Activated gamma-delta T cell treated with Interleukin-2 at 50 U/mL for 16 hours (primary cell): ENCODE data around the gene SRP9.
"Not testable (repeated sequence)": the region's sequence is repeated elsewhere in the genome, so short reads cannot be mapped to it uniquely, and the experiment has no call there.

Experiments
- DNase-seq: peaks from one replicate; pipeline ENCODE4 v3.0.0-alpha.2; 2020

The SRP9 gene

DNA sequence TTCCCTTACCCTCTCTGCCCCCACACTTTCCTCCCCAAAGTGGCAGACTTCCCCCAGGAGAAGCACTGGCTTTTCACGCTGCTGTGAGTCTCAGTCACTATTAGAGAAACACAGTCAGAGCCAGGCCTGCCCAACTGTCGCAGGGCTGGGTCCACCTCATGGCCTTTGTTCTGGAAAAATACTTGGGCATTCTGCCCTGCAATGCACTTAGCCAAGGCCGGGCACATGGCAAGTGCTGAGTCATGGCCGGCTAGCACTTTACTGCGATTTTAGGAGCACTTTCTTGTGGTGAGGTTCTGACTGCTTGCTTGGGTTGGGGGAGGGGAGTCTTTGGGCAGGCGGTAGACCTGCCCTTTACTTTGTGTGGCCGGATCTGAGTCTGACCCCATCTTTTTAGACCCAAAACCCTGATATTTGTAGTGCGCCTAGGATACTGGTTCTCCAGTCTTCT lies 40.0 kb downstream of the SRP9 start:
- DNase-seq, result no peak

DNA sequence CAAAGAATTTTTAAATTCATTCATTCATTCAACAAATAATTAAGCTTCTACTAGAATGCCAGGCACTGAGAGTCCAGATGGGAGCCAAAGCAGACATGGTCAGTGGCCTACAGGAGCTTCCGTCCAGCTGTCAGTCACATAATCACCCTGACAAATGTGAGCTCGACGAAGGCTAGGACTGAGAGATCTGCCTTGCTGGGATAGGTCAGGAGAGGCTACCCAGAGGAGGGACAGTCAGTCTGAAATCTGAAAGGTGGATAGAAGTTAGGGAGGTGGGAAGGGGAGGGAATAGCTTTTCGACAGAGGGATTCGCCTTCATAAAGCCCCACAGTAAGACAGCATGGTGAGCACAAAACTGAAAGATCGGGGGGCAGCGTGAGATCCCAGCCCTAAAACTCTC lies 40.6 kb downstream of the SRP9 start:
- no peak for DNase-seq

DNA sequence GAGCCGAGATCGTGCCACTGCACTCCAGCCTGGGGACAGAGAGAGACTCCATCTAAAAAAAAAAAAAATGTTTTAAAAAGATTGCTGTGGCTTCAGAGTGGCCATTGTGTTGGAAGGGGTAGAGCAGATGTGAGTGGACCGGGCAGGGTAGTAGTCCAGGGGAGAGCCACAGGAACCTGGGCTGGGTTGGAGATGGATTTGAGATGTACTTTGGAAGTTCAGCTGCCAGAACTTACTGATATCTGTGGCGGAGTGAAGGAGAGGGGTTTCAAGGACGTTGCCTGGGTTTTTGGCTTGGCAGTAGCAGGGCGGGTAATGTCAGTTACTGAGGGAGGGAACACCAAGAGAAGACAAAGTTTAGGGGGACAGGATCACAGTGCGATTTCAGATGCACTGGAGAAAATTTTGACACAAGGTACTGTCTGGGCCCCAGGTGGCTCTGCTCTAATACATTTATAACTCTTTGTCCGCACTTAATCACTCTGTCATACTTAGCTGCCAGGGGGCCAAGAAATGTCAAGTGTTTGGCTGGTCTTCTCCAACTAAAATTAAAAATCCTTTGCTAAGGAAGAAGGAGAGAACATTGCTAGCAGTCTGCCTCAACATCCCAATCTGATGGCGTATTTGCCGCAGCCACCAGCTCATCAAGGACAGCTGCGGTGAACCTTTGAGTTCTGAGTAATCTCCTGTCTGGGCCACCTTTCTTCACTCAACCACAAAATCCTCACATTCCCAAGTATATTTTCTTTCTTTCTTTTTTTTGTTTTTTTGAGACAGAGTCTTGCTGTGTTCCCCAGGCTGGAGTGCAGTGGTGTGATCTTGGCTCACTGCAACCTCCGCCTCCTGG lies 41.9 kb downstream of the SRP9 start:
- DNase-seq, result no peak

DNA sequence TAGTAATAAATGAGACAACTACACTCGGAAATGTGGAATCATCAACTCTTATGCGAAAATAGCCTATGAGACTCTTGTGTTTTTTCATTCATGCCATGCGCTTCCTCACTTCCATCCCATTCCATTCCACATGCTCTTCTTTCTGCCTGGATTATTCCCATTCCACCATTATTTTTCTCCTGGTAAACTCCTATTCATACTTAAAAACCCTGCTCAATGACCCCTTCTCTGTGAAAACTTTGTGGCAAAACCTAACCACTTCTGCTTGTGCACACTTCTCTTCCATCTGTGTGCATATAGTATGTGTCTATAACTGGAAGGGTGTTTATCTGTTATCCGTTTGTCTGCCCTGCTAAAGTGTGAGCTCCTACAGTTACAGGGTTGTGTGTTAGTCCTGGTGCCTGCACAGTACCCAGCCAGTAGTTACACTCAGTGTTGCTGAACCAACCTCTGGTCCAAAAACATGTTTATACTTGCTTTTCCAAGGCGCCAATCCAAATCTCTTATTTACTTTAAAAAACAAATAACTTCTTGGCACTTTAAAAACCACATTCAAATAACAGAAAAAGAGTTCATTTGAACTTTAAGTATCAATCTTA lies 43.0 kb downstream of the SRP9 start:
- DNase-seq, result no peak

DNA sequence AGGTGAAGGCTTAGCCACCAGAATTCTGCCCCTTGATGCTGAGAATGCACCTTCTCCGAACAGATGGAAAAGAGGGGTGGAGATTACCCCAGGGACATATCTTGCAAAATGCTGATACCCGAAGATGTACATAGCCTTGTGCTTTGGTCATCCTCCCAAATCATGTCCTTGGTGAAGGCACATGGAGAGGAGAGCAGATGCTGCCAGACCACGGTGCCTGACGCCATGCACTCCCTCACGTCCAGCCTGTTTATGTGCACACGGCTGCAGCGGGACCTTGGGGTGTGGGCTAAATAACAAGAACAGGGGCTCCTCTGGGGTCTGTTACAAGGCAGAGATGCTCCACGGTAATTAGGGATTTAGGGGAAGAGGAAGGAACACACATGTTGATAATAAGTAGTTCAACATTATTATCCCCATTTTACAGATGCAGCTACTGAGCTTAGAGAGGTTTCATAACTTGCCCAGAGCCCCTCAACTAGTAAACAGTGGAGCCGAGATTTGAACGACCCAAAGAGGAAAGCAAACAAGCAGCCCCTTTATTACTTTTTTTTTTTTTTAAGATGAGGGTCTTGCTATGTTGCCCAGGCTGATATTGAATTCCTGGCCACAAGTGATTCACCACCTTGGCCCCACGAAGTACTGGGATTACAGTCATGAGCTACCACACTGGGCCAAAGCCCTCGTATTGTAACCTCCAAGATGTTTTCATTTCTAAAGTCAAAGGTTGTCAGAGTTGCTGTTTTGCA lies 45.2 kb downstream of the SRP9 start:
- DNase-seq, result no peak

DNA sequence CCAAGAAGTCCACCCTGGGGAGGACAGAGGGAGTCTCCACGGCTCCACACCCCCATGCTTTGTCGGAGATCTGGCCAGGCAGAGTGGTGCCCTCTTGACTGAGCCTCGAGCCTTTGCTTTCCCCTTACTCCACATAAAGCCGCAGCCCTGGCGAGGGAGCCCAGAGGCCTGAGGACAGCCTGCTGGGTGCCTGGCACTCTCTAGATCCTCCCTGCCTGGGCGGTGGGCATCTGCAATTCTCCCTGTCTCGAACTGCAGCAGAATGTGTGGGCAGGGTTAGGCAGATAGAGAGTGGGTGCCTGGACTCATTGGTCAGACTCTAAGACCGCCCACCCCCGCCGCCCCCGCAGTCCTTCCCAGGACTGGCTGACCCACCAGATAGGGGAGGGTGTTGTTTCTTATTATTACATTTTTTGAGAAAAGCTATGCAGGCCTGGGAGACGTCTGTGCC lies 46.2 kb downstream of the SRP9 start:
- DNase-seq, result no peak

DNA sequence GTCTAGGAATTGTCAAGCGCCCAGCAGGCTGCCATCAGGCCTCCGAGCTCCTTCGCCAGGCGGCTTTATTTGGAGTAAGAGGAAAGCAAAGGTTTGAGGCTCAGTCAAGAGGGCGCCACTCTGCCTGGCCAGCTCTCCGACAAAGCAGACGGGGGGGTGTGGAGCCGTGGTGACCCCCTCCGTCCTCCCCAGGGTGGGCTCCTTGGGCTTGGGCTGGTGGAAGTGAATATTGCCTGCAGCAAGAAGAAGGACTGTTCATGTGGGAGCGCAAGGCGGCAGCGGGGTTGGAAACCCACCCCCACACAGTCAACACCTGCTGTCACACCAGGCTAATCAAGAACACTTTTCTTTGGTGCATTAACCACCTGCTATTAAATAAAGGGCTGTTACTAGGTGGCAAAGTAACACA lies 46.9 kb downstream of the SRP9 start:
- no peak for DNase-seq

DNA sequence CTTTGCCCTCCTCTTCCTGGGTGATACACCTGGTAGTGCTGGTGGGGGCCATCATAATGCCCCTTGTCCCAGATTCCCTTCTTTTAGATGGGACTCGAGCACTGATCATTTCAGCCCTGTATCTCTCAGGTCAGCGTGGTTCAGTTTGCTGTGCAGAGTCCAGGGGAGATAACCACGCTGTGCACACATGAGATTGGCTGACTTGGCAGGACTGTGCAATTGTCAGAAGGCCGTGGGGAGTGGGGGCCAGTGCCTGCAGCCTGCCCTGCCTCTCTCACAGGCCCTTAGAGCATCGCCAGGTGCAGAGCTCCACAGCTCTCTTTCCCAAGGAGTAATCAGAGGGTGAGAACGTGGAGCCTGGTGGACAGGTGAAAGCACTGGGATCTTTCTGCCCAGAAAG lies 47.5 kb downstream of the SRP9 start:
- no peak for DNase-seq

DNA sequence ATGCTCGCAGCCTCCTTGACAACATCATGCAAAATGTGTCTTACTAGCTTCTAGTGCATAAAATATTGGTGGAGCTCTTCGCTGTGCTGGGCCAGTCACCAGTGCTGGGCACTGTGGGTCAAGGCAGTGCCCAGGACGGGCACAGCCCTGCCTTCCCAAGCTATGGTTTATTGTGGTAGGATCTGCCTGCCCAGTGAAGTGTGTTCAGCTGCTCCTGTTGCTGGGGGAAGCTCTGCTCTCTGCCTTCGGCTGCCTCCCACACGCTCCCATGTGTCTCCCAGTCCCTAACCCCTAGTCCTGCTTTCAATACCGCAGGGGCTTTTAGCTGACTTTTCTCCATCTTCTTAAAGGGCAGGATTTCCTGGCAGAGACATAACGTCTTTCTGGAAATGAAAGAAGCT lies 48.0 kb downstream of the SRP9 start:
- no peak for DNase-seq

DNA sequence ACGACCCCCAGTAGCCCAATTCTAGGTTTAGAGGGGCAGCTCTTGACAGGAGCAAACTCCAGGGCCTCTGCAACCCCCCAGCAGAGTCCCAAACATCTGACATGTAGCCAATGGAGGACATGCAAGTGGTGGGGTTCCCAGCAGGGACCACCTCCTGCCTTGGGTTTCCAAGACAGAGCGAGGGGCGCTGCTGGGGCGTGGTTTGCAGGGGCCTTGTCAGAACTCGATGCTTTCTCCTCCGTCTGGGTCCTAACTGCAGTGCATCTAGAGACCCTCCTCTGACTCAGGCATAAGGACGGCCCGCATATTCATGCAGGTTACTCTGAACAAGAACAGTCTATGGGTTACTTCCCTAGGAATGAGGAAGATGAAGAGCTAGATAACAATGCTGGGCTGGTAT lies 49.5 kb downstream of the SRP9 start:
- no peak for DNase-seq

DNA sequence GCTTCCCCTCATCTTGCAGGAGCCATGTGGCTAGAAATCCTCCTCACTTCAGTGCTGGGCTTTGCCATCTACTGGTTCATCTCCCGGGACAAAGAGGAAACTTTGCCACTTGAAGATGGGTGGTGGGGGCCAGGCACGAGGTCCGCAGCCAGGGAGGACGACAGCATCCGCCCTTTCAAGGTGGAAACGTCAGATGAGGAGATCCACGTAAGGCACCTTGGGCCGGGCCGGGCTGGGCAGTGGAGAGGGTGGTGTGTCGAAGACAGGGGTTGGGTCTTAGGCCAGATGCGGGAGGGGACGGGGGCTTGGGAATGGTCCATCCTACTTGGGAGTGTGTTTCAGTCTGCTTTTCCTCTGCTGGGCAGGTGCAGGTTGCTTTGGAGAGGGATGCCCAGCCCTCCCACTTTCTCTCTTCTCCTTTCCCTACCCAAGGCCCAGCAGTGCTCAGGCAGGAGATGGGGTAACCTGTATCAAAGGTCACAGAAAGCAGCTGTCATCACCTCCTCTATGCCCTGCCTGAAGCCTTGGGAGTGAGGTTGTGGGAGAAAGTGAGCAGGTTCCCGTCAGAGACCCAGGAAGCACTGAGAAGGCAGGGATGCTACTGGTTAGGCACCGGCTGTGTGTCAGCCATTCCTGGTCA lies 51.2 kb downstream of the SRP9 start:
- no peak for DNase-seq

DNA sequence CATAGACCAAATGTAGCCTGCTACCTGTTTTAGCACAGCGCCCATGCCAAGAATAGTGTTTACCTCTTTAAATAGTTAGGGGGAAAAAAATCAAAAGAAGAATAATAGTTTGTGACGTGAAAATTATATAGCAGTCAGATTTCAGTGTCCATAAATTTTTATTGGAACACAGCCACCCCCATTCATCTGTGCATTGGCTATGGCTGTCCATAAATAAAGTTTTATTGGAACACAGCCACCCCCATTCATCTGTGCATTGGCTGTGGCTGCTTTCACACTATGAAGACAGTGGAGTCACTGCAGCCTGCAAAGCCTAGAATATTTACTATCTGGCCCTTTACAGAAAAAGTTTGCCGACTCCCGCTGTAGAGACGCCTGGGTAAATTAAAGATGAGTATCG lies 53.2 kb downstream of the SRP9 start:
- no peak for DNase-seq

DNA sequence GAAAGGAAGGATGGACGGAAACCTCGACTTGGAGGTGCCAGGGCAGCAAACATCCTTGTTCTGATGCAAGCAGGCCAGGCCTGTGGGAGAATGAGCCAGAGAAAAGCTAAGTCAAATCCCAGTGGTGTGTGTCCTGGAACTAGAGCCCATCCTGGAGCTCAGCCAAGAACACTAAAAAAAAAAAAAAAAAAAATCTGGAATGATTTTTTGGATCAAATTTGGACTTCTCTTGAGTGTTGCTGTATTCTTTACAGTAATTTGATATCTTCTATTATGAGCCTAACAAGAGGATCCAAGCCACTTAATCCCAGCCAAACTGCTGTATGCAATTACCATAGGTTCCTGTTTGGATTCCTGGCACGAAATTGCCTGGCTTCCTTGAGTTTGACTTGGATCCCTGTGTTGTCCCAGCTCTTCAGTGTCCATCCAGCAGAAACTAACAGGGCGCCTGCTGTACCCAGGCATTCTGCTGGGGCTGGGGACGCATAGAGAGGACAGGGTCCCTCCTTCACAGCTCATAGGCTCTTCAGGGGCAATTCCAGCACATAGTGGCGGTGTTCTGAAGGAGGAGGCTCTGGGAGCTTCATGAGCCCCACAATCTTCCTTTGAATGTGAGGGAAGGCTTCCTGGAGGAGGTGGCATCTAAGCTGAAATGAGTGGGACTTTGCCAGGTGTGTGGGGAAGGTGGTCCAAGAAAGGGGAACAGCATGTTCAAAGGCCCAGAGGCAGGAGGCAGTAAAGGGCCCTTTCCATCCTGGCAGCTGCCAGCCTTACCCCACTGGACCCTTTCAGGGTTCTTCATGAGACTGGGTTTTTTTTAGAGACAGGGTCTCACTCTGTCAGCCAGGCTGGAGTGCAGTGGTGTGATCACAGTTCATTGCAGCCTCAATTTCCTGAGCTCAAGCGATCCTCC lies 57.0 kb downstream of the SRP9 start:
- no peak for DNase-seq

DNA sequence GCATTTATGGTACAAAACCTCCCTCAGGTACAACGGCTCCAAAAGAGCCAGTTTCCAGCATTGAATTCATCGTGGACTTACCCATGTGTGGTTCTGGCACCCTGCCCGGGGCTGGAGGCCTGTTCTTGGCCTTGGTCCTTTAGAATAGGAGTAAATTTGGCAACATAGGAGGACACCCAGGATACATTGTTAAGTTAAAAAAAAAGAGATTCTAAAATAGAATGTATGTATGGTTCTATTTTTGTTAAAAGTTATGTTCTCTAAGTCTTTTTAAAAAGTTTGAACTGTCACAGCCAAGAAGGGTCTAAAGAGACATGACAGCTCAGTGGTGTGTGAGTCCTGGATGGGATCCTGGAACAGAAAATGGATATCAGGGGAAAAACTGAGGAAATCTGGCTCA lies 58.2 kb downstream of the SRP9 start:
- DNase-seq, result no peak

DNA sequence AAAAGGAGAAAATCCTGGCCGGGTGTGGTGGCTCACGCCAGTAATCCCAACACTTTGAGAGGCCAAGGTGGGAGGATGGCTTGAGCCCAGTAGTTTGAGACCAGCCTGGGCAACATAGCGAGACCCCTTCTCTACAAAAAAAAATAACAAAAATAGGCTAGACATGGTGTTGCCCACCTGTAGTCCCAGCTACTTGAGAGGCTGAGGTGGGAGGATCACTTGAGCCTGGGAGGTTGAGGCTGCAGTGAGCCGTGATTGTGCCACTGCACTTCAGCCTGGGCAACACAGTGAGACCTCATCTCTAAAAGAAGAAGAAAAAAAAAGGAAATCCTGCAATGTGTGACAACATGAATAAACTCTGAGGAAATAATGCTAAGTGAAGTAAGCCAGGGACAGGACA lies 58.7 kb downstream of the SRP9 start:
- not testable (repeated sequence) for DNase-seq

DNA sequence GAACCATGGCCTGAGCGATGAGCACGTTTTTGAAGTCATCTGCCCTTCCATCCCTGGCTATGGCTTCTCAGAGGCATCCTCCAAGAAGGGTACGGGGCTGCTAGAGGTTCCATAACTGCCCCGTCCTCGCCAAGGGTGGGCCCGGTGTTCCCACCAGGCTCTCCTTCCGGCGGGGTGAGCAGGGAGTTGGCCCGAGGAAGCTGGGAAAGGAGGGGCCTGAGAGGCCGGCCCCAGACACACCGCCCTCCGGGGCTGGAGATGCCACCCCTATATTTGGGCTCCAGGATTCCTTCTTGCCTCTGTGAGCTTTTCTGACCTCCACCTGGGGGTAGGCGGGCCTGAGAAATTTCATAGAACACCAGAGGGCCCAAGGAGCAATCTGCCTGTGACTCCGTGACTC lies 61.2 kb downstream of the SRP9 start:
- no peak for DNase-seq
